ENCODE measurements around the gene ZKSCAN5. TPM values are rescaled to one million over a fixed set of nuclear protein-coding genes. Genes with fewer than 3 reads are reported as not detected.

The ZKSCAN5 gene
- total RNA-seq (2022; extraction: Qiagen RNA extraction; ENCODE audit: low read depth): 9.0 to 10.3 TPM (median 9.5 TPM) in 5 replicates

DNA sequence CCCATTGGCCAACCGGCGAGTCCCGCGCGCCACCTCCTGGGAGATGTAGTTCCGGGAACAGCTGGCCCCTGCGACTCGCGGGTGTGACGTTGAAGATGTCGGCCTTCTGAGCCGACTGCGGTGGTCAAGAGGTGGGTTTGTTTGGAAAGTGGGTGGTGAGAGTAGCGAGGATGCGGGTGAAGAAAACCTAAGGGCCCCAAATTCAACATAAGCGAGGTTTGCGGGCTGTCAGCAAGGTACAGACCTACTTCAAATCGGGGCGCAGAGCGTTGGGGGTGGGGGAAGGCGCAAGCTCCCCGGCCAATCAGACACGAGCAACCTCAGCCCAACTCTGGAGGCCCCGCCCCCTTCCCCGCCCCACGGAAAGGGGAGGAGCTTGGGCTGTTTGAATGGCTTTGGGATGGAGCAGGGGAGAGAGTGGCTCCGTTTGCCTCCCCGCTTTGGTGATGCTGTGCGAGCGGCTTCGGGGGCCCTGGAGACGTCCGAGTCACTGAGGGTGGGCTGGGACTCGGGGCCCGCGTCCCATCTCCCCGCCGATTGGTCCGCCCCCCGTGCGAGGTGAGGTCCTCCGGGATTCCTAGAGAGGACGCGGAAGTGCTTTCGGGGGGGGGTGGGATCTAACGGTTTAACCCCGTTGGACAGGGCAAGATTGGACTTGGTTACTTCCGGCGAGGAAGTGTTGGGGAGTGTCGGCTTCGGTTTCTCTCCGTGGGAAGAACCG is at the start of gene ZKSCAN5:
TSS of gene ZKSCAN5 (plus strand) at position 60 of the 721 bp plus-strand sequence. CDS start 1,383 bp downstream, outside the sequence.

DNA sequence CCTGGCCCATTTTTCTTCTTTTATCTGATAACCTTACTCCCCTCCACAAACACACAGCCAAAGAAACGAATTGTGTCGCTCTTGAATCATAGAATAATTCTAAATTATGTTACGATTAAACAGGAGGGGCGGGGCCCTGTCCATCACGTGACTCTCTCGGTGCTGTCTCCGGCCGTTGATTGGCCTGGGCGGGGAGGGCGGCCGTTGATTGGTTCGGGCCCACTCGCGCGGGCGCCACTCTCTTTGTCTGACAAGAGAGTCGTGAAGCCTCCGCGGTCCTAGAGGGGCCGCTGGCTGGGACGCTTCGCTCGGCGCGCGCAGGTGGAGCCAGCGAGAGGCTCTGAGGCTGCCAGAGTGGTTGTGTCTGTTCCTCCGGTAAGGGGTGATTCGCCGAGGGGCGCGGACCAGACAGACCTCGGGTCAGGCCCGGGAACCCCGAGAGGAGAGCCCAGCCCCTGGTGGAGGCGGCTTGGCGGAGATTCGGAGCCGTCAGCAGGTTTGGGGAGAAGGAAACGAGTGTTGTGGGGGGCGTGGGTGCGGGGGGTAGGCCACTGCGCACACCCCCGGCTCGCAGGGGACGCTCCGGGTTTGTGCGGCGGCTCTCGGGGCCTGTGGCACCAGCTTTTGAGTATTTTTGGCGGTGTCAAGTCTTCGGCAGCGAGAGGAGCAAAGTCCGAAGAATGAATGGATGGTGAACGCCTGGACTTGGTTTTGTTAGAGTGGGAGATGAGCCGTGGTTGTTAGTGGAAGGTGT is 31.7 kb upstream of the ZKSCAN5 start, which contains the start of gene ZNF789:
TSS of gene ZNF789 (plus strand) at position 330 of the 754 bp plus-strand sequence. CDS start 3,567 bp downstream, outside the sequence.

DNA sequence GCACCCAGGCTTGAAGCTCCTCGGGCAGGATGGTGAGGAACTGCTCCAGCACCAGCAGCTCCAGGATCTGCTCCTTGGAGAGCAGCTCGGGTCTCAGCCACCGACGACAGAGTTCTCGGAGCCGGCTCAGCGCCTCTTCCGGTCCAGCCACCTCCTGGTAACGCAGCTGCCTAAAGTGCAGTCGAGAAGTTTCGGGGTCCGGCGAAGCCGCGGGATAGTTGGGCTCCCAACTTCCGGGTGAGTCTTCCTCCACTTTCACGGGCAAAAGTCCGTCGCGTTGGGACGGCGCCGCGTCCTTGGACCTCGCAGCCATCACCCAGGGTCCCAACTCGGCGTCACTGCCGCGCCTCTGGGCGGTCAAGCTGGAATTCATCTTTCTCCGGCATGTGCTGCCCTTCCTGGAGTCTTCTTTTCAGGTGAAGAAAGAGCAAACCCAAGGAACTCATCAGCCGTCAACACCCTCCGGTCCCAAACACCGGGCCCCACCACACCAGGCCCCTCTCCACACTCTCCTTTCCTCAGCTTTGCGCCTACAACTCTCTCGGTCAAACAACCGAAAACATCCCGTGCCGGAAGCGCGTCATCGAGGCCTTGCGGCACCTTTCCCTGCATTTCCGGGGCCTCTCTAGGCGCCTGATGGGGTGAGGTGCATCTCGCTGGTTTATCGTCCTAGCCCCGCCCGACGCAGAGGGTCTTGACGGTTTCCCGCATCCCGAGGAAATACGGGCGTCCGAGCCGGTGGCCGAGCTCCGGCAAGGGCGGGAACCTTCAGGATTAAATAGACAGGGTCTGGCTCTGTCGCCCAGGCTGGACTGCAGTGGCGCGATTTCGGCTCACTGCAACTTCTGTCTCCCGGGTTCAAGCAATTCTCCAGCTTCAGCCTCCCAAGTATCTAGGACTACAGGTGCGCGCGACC is 4.5 kb upstream of the ZKSCAN5 start, which contains the start of gene ZNF394:
TSS of gene ZNF394 (minus strand) at position 561 of the 916 bp plus-strand sequence. CDS start at position 373, 188 bp downstream.

DNA sequence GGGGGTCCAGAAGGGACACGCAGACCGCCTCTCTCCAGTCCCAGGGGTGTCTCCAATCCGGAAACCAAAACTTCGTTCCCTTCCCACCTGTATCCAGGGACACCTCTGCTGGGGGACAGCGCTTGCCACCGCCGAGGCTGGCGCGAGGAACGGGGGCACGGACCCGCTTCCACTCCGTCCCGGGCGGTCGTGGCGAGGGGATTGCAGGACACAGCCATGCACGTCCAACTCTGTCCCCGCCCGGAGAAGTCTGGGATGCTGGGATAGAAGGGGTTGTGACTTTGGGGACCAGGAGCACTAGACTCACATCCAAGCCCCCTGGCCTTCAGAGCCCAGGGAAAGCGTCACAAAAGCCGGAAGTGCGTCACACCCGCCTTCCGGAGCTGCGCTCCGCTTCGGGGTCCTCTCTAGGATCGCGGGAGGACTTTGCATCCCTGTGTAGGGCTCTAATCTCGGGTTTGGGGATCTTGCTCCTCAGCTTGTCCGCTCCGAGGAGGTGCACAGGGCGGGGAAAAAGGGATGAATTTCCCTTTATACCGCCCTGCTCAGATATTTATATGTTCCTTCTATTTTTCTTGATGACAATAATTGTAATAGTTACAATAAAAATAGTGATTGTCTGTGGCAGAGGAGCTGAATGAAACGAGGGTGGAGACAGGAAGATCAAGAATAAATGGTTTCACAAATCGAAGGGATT is 47.5 kb downstream of the ZKSCAN5 start, which contains the start of gene FAM200A:
TSS of gene FAM200A (minus strand) at position 348 of the 697 bp plus-strand sequence. CDS start 3,707 bp downstream, outside the sequence.

DNA sequence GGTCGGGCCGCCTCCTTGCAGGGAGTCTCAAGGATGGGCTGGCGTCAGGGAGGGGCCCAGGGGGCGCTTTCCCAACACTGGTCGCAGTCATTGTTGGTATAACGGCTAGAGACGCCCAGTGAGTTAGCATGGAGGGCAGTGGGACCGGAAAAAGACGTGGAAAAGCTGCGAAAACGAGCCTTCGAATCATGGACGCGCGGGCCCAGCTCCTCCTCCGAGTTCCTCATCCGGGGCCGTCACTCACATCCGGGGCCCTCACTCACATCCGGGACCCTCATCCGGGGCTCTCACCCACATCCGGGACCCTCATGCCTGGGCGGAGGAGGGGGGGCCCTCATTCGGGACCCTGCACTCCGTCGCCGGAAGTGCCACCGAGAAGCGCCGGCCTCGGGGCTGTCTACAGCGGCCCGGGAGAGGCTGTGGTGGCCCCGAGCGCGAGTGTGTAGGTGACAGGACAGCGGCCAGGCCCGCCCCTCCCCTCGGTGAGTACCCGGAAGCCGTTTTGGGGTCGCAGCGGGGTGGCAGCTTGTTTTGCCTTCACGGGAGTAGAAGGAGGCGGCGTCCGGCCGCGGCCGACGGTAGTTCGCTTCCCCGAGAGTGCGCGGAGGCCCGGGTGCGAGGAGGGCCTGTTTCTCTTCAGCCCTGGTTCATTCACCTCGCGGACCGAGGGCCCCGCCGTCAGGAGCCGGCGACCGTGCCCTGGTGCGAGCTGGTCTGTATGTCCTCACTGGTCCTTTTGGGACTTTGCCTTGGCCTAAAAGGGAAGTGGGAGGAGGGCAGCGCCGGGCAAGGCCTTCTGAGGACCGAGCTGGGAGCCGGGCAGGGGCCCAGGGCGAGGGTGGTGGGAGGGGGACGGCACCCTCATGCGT is 54.1 kb downstream of the ZKSCAN5 start, which contains the start of gene ZNF655:
TSS of gene ZNF655 (plus strand) at position 337 of the 869 bp plus-strand sequence. CDS start 1,918 bp downstream, outside the sequence.

Other genes starting within 250 kb of the ZKSCAN5 start
- gene MYH16, start 231.8 kb upstream of the ZKSCAN5 start, total RNA-seq (2022; extraction: Qiagen RNA extraction; ENCODE audit: low read depth): 0.64 to 1.0 TPM (median 0.84 TPM) in 5 replicates
- 133 to 146 TPM (median 136 TPM) in 5 replicates for gene ARPC1A, start 178.8 kb upstream of the ZKSCAN5 start, total RNA-seq (2022; extraction: Qiagen RNA extraction; ENCODE audit: low read depth)
- gene ARPC1B, start 129.9 kb upstream of the ZKSCAN5 start, total RNA-seq (2022; extraction: Qiagen RNA extraction; ENCODE audit: low read depth): 267 to 303 TPM (median 287 TPM) in 5 replicates
- gene PDAP1, start 96.1 kb upstream of the ZKSCAN5 start, total RNA-seq (2022; extraction: Qiagen RNA extraction; ENCODE audit: low read depth): 169 to 200 TPM (median 181 TPM) in 5 replicates
- gene BUD31, start 95.7 kb upstream of the ZKSCAN5 start, total RNA-seq (2022; extraction: Qiagen RNA extraction; ENCODE audit: low read depth): 134 to 165 TPM (median 150 TPM) in 5 replicates
- 6.7 to 7.3 TPM (median 6.8 TPM) in 5 replicates for gene PTCD1, start 65.9 kb upstream of the ZKSCAN5 start, total RNA-seq (2022; extraction: Qiagen RNA extraction; ENCODE audit: low read depth)
- 35.0 to 45.7 TPM (median 42.4 TPM) in 5 replicates for gene CPSF4, start 65.7 kb upstream of the ZKSCAN5 start, total RNA-seq (2022; extraction: Qiagen RNA extraction; ENCODE audit: low read depth)
- gene ATP5MF, start 38.5 kb upstream of the ZKSCAN5 start, total RNA-seq (2022; extraction: Qiagen RNA extraction; ENCODE audit: low read depth): 885 to 1,454 TPM (median 964 TPM) in 5 replicates
- gene ZNF789, start 31.8 kb upstream of the ZKSCAN5 start, total RNA-seq (2022; extraction: Qiagen RNA extraction; ENCODE audit: low read depth): 7.9 to 9.9 TPM (median 8.7 TPM) in 5 replicates
- gene ZNF394, start 4.4 kb upstream of the ZKSCAN5 start, total RNA-seq (2022; extraction: Qiagen RNA extraction; ENCODE audit: low read depth): 15.1 to 19.6 TPM (median 18.5 TPM) in 5 replicates
- 5.7 to 6.8 TPM (median 6.0 TPM) in 5 replicates for gene FAM200A, start 47.5 kb downstream of the ZKSCAN5 start, total RNA-seq (2022; extraction: Qiagen RNA extraction; ENCODE audit: low read depth)
- gene ZNF655, start 54.0 kb downstream of the ZKSCAN5 start, total RNA-seq (2022; extraction: Qiagen RNA extraction; ENCODE audit: low read depth): 54.1 to 63.6 TPM (median 57.3 TPM) in 5 replicates
- 0.75 to 1.4 TPM (median 1.1 TPM) in 5 replicates for gene TMEM225B, start 93.6 kb downstream of the ZKSCAN5 start, total RNA-seq (2022; extraction: Qiagen RNA extraction; ENCODE audit: low read depth)
- gene ZSCAN25, start 112.3 kb downstream of the ZKSCAN5 start, total RNA-seq (2022; extraction: Qiagen RNA extraction; ENCODE audit: low read depth): 8.1 to 10.8 TPM (median 9.7 TPM) in 5 replicates
- gene CYP3A5, start 175.3 kb downstream of the ZKSCAN5 start, total RNA-seq (2022; extraction: Qiagen RNA extraction; ENCODE audit: low read depth): 1.4 to 1.9 TPM (median 1.6 TPM) in 5 replicates
- gene CYP3A7, start 230.5 kb downstream of the ZKSCAN5 start, total RNA-seq (2022; extraction: Qiagen RNA extraction; ENCODE audit: low read depth): not detected in 5 replicates

Measured in A549 treated with CpdA at 1 μM for 4 hours (cell line).